ENCODE results near the gene NSG2. TPM values are rescaled to one million over a fixed set of nuclear protein-coding genes. Genes with fewer than 3 reads are reported as not detected.

NSG2 gene
- total and polyA plus RNA-seq, 8 donors = 0.34 to 3.3 (median 2.3) TPM; not detected in 1

- Histone ChIP-seq H3K27me3 (no peaks in the 10 kb centered on the region), H3K9me3 (no peaks in the 10 kb centered on the region), H3K4me3 (no peak overlapping the region), H3K27ac (no peak overlapping the region), H3K36me3 (no peaks in the 10 kb centered on the region), H3K4me1 (no peaks in the 10 kb centered on the region)
- no peak for ATAC-seq
- DNase-seq = no peak
- intact Hi-C loops (cut with DNase I) = no loop called here
- TF ChIP-seq, protein P1, sequence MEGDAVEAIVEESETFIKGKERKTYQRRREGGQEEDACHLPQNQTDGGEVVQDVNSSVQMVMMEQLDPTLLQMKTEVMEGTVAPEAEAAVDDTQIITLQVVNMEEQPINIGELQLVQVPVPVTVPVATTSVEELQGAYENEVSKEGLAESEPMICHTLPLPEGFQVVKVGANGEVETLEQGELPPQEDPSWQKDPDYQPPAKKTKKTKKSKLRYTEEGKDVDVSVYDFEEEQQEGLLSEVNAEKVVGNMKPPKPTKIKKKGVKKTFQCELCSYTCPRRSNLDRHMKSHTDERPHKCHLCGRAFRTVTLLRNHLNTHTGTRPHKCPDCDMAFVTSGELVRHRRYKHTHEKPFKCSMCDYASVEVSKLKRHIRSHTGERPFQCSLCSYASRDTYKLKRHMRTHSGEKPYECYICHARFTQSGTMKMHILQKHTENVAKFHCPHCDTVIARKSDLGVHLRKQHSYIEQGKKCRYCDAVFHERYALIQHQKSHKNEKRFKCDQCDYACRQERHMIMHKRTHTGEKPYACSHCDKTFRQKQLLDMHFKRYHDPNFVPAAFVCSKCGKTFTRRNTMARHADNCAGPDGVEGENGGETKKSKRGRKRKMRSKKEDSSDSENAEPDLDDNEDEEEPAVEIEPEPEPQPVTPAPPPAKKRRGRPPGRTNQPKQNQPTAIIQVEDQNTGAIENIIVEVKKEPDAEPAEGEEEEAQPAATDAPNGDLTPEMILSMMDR (IDR thresholded peaks at IDR 0.05) = no peak
Observed at GRCh38 chr5:174148721-174149120, 103.2 kb downstream of the NSG2 start.

GRCh38 chr5:174149426-174149825 lies 103.9 kb downstream of the NSG2 start:
- no peak for DNase-seq
- TF ChIP-seq, protein P1 (IDR thresholded peaks at IDR 0.05) = no peak
- intact Hi-C loops (cut with DNase I) = no loop called here
- no peaks in the 10 kb centered on the region for H3K27me3 ChIP-seq
- no peak overlapping the region for H3K27ac ChIP-seq
- no peaks in the 10 kb centered on the region for H3K4me1 ChIP-seq
- ATAC-seq = no peak
- H3K9me3 ChIP-seq = peaks cover 0 to 4% of the 10 kb centered on the region in 2 donors
- no peaks in the 10 kb centered on the region for H3K36me3 ChIP-seq
- H3K4me3 ChIP-seq = no peak overlapping the region

DNA sequence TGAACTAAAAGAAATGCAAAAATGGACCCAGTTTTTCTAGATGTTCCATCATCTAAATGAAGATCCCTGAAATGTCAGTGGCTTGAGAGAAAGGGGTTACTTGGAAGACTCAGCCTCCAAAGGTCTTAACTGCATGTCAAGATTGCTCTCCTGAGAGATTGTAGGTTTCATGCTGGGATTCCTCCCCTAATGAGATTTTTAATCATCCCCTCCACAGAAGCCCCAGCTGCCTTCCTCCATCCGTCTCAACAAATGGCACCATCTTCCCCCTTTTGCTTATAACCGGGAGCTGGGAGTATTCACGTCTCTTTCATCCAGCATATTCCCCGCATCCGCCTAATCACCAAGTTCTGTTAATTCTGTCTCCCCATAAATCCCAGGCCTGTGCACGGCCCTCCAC lies 104.5 kb downstream of the NSG2 start:
- Histone ChIP-seq H3K27ac (no peak overlapping the region), H3K27me3 (no peaks in the 10 kb centered on the region), H3K36me3 (no peaks in the 10 kb centered on the region), H3K9me3 (peaks cover 0 to 8% of the 10 kb centered on the region in 2 donors), H3K4me3 (no peak overlapping the region), H3K4me1 (no peaks in the 10 kb centered on the region)
- intact Hi-C loops (cut with DNase I) = no loop called here
- TF ChIP-seq, protein P1 (IDR thresholded peaks at IDR 0.05) = no peak
- ATAC-seq (no peak), DNase-seq (no peak)

GRCh38 chr5:174151599-174152181 lies 106.2 kb downstream of the NSG2 start:
- DNase-seq = no peak
- Histone ChIP-seq H3K4me1 (no peaks in the 10 kb centered on the region), H3K27me3 (no peaks in the 10 kb centered on the region), H3K36me3 (no peaks in the 10 kb centered on the region), H3K4me3 (no peak overlapping the region), H3K9me3 (peaks cover 0 to 19% of the 10 kb centered on the region in 2 donors), H3K27ac (no peak overlapping the region)
- intact Hi-C loops (cut with DNase I) = no loop called here
- TF ChIP-seq, protein P1 (IDR thresholded peaks at IDR 0.05) = no peak
- no peak for ATAC-seq

- Histone ChIP-seq H3K27ac (no peak overlapping the region), H3K4me3 (no peak overlapping the region), H3K4me1 (no peaks in the 10 kb centered on the region), H3K27me3 (no peaks in the 10 kb centered on the region), H3K9me3 (peaks cover 0 to 19% of the 10 kb centered on the region in 2 donors), H3K36me3 (no peaks in the 10 kb centered on the region)
- DNase-seq (no peak), ATAC-seq (no peak)
- intact Hi-C loops (cut with DNase I) = no loop called here
- TF ChIP-seq, protein P1 (IDR thresholded peaks at IDR 0.05) = no peak
Observed at GRCh38 chr5:174154559-174154958, 109.1 kb downstream of the NSG2 start.

Measured in left lung (tissue), 10 donors.